MM.1S (cell line): ENCODE results near the gene GNAI2.

Experiments used
- DNase-seq: peaks from one replicate; pipeline ENCODE4 v3.0.0-alpha.2; 2015
- H2AFZ ChIP-seq: fragments of 300-600 bp; sonication (generic); 2 replicates; pipeline ENCODE4 v1.6.0; 2016; ENCODE audit warnings: antibody characterized with exemption, low read length
- H3F3A ChIP-seq: fragments of 300-600 bp; sonication (generic); 2 replicates; pipeline ENCODE4 v1.6.1; 2016; ENCODE audit warnings: mild to moderate bottlenecking, antibody characterized with exemption, low read length, moderate library complexity, mixed read lengths; ENCODE audit not compliant: insufficient read depth
- H3K27ac ChIP-seq: fragments of 300-600 bp; sonication (generic); 2 replicates; pipeline ENCODE4 v1.5.1; 2016; ENCODE audit warnings: mild to moderate bottlenecking, low read length
- H3K27me3 ChIP-seq: fragments of 300-600 bp; sonication (generic); replicated peaks from 2 replicates; pipeline ENCODE4 v1.6.0; 2016; ENCODE audit warnings: low read length; ENCODE audit not compliant: insufficient read depth
- H3K36me3 ChIP-seq: fragments of 300-600 bp; sonication (generic); replicated peaks from 2 replicates; pipeline ENCODE4 v1.6.1; 2016; ENCODE audit warnings: mild to moderate bottlenecking, low read length, mixed read lengths; ENCODE audit not compliant: insufficient read depth
- H3K4me1 ChIP-seq: fragments of 300-600 bp; sonication (generic); 2 replicates; pipeline ENCODE4 v1.6.1; 2016; ENCODE audit warnings: low read length, mixed read lengths
- H3K4me2 ChIP-seq: fragments of 300-600 bp; sonication (generic); 2 replicates; pipeline ENCODE4 v1.6.0; 2016; ENCODE audit warnings: low read depth, low read length
- H3K4me3 ChIP-seq: fragments of 300-600 bp; sonication (generic); 2 replicates; pipeline ENCODE4 v1.5.1; 2016; ENCODE audit warnings: low read length, mixed read lengths
- H3K79me2 ChIP-seq: fragments of 300-600 bp; sonication (generic); 2 replicates; pipeline ENCODE4 v1.6.1; 2016; ENCODE audit warnings: mixed run types, low read length, mixed read lengths
- H3K9ac ChIP-seq: fragments of 300-600 bp; sonication (generic); 2 replicates; pipeline ENCODE4 v1.6.1; 2016; ENCODE audit warnings: low read length, mixed read lengths
- H3K9me2 ChIP-seq: fragments of 300-600 bp; sonication (generic); replicated peaks from 2 replicates; pipeline ENCODE4 v1.6.1; 2016; ENCODE audit warnings: mild to moderate bottlenecking, low read length, mixed read lengths; ENCODE audit not compliant: insufficient read depth
- H3K9me3 ChIP-seq: fragments of 300-600 bp; sonication (generic); replicated peaks from 2 replicates; pipeline ENCODE4 v1.6.1; 2016; ENCODE audit warnings: mild to moderate bottlenecking, low read length, mixed read lengths; ENCODE audit not compliant: insufficient read depth
- H4K20me1 ChIP-seq: fragments of 300-600 bp; sonication (generic); 2 replicates; pipeline ENCODE4 v1.6.1; 2016; ENCODE audit warnings: mild to moderate bottlenecking, low read length, moderate library complexity, mixed read lengths; ENCODE audit not compliant: insufficient read depth
- EZH2 ChIP-seq: fragments of 300-600 bp; sonication (generic); optimal IDR thresholded peaks from 2 replicates; pipeline ENCODE3; 2017; ENCODE audit warnings: low read depth, mild to moderate bottlenecking, antibody characterized with exemption, low read length, mixed read lengths
- EZH2phosphoT487 ChIP-seq: fragments of 300-600 bp; sonication (generic); IDR thresholded peaks from 2 replicates; pipeline ENCODE4 v1.6.1; 2018; ENCODE audit warnings: antibody characterized with exemption, low read length
- TF ChIP-seq, protein P1 (sequence below): fragments of 300-600 bp; sonication (generic); IDR thresholded peaks from 2 replicates; pipeline ENCODE4 v1.5.1; 2016; ENCODE audit warnings: antibody characterized with exemption, low read length, mixed read lengths

GNAI2 gene

DNA sequence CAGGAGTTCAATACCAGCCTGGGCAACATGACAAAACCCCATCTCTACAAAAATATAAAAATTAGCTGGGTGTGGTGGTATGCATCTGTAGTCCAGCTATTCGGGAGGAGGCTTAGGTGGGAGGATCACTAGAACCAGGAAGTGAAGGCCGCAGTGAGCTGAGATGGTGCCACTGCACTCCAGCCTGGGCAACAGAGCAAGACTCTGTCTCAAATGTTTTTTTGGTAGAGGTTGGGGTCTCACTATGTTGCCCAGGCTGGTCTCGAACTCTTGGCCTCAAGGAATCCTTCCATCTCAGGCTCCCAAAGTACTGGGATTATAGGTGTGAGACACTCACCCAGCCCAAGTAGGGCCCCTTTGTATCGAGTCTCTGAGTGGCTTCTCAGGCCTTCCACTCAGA lies 58.1 kb downstream of the GNAI2 start:
- TF ChIP-seq EZH2phosphoT487, result no peak
- no peak for TF ChIP-seq EZH2
- TF ChIP-seq, protein P1, sequence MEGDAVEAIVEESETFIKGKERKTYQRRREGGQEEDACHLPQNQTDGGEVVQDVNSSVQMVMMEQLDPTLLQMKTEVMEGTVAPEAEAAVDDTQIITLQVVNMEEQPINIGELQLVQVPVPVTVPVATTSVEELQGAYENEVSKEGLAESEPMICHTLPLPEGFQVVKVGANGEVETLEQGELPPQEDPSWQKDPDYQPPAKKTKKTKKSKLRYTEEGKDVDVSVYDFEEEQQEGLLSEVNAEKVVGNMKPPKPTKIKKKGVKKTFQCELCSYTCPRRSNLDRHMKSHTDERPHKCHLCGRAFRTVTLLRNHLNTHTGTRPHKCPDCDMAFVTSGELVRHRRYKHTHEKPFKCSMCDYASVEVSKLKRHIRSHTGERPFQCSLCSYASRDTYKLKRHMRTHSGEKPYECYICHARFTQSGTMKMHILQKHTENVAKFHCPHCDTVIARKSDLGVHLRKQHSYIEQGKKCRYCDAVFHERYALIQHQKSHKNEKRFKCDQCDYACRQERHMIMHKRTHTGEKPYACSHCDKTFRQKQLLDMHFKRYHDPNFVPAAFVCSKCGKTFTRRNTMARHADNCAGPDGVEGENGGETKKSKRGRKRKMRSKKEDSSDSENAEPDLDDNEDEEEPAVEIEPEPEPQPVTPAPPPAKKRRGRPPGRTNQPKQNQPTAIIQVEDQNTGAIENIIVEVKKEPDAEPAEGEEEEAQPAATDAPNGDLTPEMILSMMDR, result no peak
- peaks cover 4% of the 10 kb centered on the region; the same call in 1 of the 2 replicates for H3F3A ChIP-seq
- H3K79me2 ChIP-seq, result peaks cover 39% of the 10 kb centered on the region
- no peak for DNase-seq
- H2AFZ ChIP-seq, result no peak overlapping the region
- no peak overlapping the region for H3K27ac ChIP-seq
- H3K4me3 ChIP-seq, result no peak overlapping the region
- H3K9me3 ChIP-seq, result no peaks in the 10 kb centered on the region
- H3K36me3 ChIP-seq, result peaks cover 8% of the 10 kb centered on the region
- no peaks in the 10 kb centered on the region for H3K9me2 ChIP-seq
- no peak overlapping the region for H3K9ac ChIP-seq
- no peaks in the 10 kb centered on the region for H4K20me1 ChIP-seq
- no peak overlapping the region for H3K4me2 ChIP-seq
- no peaks in the 10 kb centered on the region for H3K27me3 ChIP-seq
- peaks cover 11% of the 10 kb centered on the region for H3K4me1 ChIP-seq

DNA sequence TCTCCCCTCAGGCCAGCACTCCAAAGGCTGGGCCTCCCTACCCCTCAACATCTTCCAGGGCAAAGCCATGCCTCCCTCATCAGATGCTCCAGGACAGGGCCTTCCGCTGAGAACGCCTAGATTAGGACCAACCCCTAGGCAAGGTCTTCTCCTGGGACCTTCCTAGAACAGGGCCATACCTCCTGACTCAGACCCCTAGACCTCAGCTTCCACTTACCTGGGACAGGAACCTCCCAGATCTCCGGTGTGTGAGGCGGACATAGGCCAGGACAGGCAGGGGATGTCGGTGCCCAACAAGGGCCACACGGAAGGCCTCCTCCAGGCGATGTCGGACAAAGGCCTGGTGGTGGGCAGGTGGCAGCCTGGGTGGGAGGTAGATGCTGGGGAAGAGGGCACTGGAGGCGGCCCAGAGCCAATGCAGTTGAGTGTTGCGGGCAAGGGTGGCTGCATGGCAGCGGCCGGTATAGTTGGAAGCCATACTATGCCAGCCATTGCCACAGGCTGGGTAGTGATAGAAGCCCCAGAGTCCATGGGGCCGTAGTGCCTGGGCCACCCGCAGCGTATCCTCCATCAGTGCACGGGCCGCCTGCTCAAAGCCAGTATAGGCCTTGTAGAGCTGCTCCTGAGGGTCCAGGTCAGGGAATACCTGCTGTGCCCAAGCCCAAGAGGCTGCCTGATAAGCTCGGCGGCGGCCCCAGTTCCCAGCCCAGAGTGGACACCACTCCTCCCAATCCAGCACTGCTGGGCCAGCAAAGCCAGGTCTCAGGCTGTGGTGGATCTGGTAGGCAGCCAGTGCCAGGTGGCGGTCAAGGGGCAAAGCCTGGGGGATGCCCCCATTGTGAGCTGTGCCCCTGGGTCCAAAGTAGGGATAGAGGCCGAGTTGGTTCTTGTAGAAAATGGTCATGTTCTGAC lies 58.7 kb downstream of the GNAI2 start:
- Histone ChIP-seq H3F3A (peaks cover 4% of the 10 kb centered on the region; the same call in 1 of the 2 replicates), H3K4me3 (no peak overlapping the region), H3K36me3 (peaks cover 2% of the 10 kb centered on the region; the same call in 1 of the 2 replicates), H3K9me2 (no peaks in the 10 kb centered on the region), H4K20me1 (no peaks in the 10 kb centered on the region), H3K27me3 (no peaks in the 10 kb centered on the region), H3K4me1 (peaks cover 11% of the 10 kb centered on the region), H2AFZ (no peak overlapping the region), H3K4me2 (no peak overlapping the region), H3K9ac (no peak overlapping the region), H3K27ac (no peak overlapping the region), H3K79me2 (peaks cover 32% of the 10 kb centered on the region), H3K9me3 (no peaks in the 10 kb centered on the region)
- DNase-seq, result no peak
- TF ChIP-seq EZH2 (no peak), EZH2phosphoT487 (no peak)
- TF ChIP-seq, protein P1, result no peak

DNA sequence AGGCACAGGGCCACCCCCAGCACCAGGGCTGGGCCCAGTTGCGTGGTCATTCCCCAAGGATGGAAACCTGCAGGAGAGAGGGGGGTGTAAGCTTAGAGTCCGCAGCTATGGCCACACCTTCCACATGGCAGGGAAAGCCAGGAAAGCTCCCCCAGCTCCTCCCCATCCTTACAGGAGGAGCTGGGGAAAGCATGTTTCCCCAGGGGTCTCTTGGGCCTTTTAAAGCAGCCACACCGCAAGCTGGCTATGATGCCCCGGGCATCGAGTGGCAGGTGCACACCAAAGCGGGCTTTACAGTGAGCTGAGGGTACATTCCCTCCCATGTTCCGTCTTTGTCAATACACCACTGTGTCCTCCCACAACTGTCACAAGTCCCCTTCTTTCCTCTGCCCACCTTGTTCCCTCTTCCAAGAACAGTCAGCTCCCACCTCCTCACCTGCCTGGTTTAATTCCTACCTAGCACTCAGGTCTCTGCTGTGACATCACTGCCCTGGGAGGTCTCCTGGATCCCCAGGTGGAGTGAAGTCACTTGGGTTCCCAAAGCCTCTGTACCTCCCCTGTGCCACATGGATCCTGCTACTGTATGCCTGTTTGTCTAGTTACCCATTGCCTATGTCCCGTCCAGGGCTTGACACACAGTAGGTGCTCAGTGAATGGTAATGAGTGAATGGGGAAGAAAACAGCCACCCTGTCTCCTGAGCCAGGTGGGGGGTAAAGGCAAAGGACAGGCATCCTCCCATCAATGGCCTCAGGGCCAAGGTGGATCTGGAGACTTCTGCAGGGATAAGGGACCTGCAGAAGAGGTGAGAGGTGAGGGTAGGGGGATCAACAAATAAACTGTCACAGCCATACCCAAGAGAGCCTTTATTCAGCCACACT lies 59.8 kb downstream of the GNAI2 start:
- H3K4me3 ChIP-seq, result no peak overlapping the region
- H4K20me1 ChIP-seq, result no peaks in the 10 kb centered on the region
- no peak overlapping the region for H3K9ac ChIP-seq
- TF ChIP-seq, protein P1, result no peak
- TF ChIP-seq EZH2phosphoT487 (no peak), EZH2 (no peak)
- H3F3A ChIP-seq, result peaks cover 4% of the 10 kb centered on the region; the same call in 1 of the 2 replicates
- no peak for DNase-seq
- no peaks in the 10 kb centered on the region for H3K36me3 ChIP-seq
- peaks cover 25% of the 10 kb centered on the region for H3K79me2 ChIP-seq
- no peaks in the 10 kb centered on the region for H3K27me3 ChIP-seq
- H2AFZ ChIP-seq, result no peak overlapping the region
- H3K4me1 ChIP-seq, result peaks cover 17% of the 10 kb centered on the region
- no peak overlapping the region for H3K27ac ChIP-seq
- no peaks in the 10 kb centered on the region for H3K9me3 ChIP-seq
- no peak overlapping the region for H3K4me2 ChIP-seq
- no peaks in the 10 kb centered on the region for H3K9me2 ChIP-seq
